Sigmoid colon (tissue), 7 donors: Measurements from ENCODE around the gene PRPF38A. TPM values are rescaled to one million over a fixed set of nuclear protein-coding genes. Genes with fewer than 3 reads are reported as not detected.
"Not testable (repeated sequence)": the region's sequence is repeated elsewhere in the genome, so short reads cannot be mapped to it uniquely, and the experiment has no call there.

ENCODE experiments used
- DNase-seq: peaks from one replicate; pipeline ENCODE4 v3.0.0-alpha.2; 2019
- H3K27ac ChIP-seq, 4 donors: fragments of 200-600 bp; sonication (generic); one replicate each; pipeline ENCODE4 v1.5.1; 2016 to 2019; ENCODE audit warnings: mild to moderate bottlenecking in 1 of 4
- H3K27me3 ChIP-seq, 3 donors: fragments of 200-600 bp; sonication (generic); one replicate each; pipeline ENCODE4 v1.5.1; 2019; ENCODE audit warnings: mild to moderate bottlenecking in 1 of 3
- H3K36me3 ChIP-seq, 4 donors: fragments of 200-600 bp; sonication (generic); one replicate each; pipeline ENCODE4 v1.5.1; 2016 to 2019
- H3K4me1 ChIP-seq, 4 donors: fragments of 200-600 bp; sonication (generic); one replicate each; pipeline ENCODE4 v1.5.1; 2017 to 2019
- H3K4me3 ChIP-seq, 4 donors: fragments of 200-600 bp; sonication (generic); one replicate each; pipeline ENCODE4 v1.5.1; 2017 to 2019; ENCODE audit warnings: mild to moderate bottlenecking in 2 of 4, moderate library complexity in 1 of 4
- H3K9me3 ChIP-seq, 4 donors: fragments of 200-600 bp in 3 of 4; sonication (generic) in 3 of 4; one replicate each; pipeline versions ENCODE4 v1.5.1 to v1.6.1; 2013 to 2019
- EP300 ChIP-seq, 4 donors: sonication (generic); formaldehyde crosslinking; IDR thresholded peaks; one replicate each; pipeline ENCODE4 v1.6.1; 2017; ENCODE audit warnings: antibody characterized with exemption in 4 of 4
- POLR2A ChIP-seq, 2 donors: fragments of 450-650 bp; IDR thresholded peaks; one replicate each; pipeline ENCODE4 v1.6.1; 2016; ENCODE audit warnings: antibody characterized with exemption in 2 of 2, mild to moderate bottlenecking in 2 of 2, moderate library complexity in 2 of 2
- POLR2AphosphoS5 ChIP-seq, 4 donors: sonication (generic); formaldehyde crosslinking; IDR thresholded peaks; one replicate each; pipeline ENCODE4 v1.6.1; 2017; ENCODE audit warnings: antibody characterized with exemption in 4 of 4
- WGBS, 2 donors: extraction: QIAGEN DNeasy Blood & Tissue Kit; methylation state at CpG; one replicate each; pipeline ENCODE4 v1.1.7; 2013; 5-methylcytosine and 5-hydroxymethylcytosine counted together
- intact Hi-C: fragments of 100-400 bp; cut with DNase I; formaldehyde crosslinking; loops from one replicate; pipeline ENCODE4 v1.15.1; 2023
- polyA plus RNA-seq, 3 donors: library from polyadenylated mRNA; stranded (reverse); fragments of 200-250 nt; gene quantifications; one replicate each; pipeline ENCODE4 v1.2.3, GENCODE V29; 2013
- total RNA-seq, 4 donors: library from RNA; depleted of rRNA; stranded (reverse); fragments of >200 nt; gene quantifications; one replicate each; pipeline ENCODE4 v1.1.0, GENCODE V29; 2016
- TF ChIP-seq, protein P1 (sequence below), 4 experiments: fragments of 450-650 bp in 3 of 4; fragments of 200-600 bp in 1 of 4; IDR thresholded peaks; one replicate each; pipeline ENCODE4 v1.5.1; 2016 to 2019; ENCODE audit warnings: antibody characterized with exemption in 4 of 4, mild to moderate bottlenecking in 3 of 4, moderate library complexity in 2 of 4
- donor health status: healthy with polysubstance abuse.
- donor health status: Bipolar disorder and iron deficiency.
- donor health status: healthy.

PRPF38A gene
- total and polyA plus RNA-seq, 7 donors: 12.4 to 29.8 (median 18.8) TPM

DNA sequence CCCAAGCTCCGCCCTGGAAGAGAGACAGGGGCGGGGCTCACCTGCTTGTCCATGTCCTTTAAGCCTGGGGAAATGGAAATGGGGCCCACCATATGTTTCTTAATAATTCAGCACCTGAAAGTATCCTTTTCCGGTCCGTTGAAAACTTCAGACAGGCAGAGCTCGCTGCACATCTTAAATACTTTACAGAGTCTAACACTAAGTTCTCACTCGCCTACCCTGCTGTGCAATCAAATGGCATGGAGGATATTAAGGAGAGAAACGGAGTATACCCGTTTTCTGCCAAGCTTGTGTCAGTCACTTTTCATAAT, 37.9 kb upstream of the PRPF38A start:
- H3K36me3 ChIP-seq: peaks cover 7 to 15% (median 14%) of the 10 kb centered on the region in 4 donors
- no peaks in the 10 kb centered on the region for H3K27me3 ChIP-seq
- peaks cover 0 to 24% (median 21%) of the 10 kb centered on the region in 4 donors for H3K4me1 ChIP-seq
- 17 to 21% methylated on average over 8 of the region's 8 CpGs for WGBS, 2 donors
- peak overlapping the region; percentile 93 to 96 (median 94) for H3K27ac ChIP-seq
- peak overlapping the region; percentile 80 to 96 (median 95) for H3K4me3 ChIP-seq
- no peaks in the 10 kb centered on the region for H3K9me3 ChIP-seq
- no peak for DNase-seq
- intact Hi-C loops: loop anchor here (5.0 kb wide), 1 partner anchor 224 kb away; the partner anchor contains the start of gene ZFYVE9
- TF ChIP-seq POLR2AphosphoS5 (IDR thresholded peaks at IDR 0.05) (no peak), EP300 (IDR thresholded peaks at IDR 0.05) (no peak), POLR2A (IDR thresholded peaks at IDR 0.05) (no peak)
- TF ChIP-seq, protein P1, sequence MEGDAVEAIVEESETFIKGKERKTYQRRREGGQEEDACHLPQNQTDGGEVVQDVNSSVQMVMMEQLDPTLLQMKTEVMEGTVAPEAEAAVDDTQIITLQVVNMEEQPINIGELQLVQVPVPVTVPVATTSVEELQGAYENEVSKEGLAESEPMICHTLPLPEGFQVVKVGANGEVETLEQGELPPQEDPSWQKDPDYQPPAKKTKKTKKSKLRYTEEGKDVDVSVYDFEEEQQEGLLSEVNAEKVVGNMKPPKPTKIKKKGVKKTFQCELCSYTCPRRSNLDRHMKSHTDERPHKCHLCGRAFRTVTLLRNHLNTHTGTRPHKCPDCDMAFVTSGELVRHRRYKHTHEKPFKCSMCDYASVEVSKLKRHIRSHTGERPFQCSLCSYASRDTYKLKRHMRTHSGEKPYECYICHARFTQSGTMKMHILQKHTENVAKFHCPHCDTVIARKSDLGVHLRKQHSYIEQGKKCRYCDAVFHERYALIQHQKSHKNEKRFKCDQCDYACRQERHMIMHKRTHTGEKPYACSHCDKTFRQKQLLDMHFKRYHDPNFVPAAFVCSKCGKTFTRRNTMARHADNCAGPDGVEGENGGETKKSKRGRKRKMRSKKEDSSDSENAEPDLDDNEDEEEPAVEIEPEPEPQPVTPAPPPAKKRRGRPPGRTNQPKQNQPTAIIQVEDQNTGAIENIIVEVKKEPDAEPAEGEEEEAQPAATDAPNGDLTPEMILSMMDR (IDR thresholded peaks at IDR 0.05): no peak

DNA sequence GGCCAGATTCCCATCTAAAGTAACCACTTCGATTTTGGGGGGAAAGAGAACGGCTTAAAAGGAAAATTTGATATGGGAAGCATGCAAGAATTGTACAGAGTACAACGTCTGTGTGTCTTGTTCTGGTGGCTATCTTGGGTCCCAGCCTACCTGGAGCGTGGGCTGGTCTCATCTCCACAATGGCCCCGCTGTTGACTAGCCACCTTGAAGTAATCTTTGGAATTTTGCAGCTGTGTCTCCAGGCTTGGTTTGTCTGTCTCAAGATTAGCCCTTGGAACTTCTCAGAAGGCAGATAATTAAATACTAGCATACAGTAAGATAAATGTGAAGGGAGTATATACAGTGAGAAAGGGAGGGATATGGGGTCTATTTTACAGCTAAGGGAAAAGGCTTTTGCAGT, 37.1 kb upstream of the PRPF38A start:
- no peaks in the 10 kb centered on the region for H3K9me3 ChIP-seq
- no peak for DNase-seq
- intact Hi-C loops: loop anchor here (1.0 to 5.0 kb wide), 2 partner anchors 37 to 225 kb away; partner anchors contain the start of genes ORC1, PRPF38A and ZFYVE9

DNA sequence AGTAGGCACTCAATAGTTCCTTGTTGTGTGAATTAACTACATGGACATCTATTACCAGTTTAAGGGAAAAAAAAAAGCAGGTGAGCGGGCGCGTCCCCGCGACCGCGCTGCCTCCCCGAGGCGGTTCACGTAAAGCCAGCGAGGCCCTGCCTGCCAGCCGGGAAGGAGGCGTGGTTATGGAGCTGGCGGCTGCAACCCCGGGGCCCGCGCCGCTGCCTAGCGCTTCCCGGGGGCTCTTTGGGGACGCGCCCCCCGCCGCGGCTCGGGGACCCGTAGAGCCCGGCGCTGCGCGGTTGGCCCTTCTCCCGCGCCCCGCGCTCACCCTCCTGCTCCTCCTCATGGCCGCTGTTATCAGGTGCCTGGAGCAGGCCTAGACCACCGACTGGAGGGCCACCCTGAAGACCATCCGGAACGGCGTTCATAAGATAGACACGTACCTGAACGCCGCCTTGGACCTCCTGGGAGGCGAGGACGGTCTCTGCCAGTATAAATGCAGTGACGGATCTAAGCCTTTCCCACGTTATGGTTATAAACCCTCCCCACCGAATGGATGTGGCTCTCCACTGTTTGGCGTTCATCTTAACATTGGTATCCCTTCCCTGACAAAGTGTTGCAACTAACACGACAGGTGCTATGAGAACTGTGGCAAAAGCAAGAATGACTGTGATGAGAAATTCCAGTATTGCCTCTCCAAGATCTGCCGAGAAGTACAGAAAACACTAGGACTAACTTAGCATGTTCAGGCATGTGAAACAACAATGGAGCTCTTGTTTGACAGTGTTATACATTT, 35.8 kb upstream of the PRPF38A start:
- Histone ChIP-seq H3K4me3 (peak overlapping the region; percentile 2 to 46 (median 39)), H3K36me3 (no peaks in the 10 kb centered on the region), H3K27me3 (no peaks in the 10 kb centered on the region), H3K27ac (peak overlapping the region in 1 of 4 donors; percentile 39), H3K9me3 (no peaks in the 10 kb centered on the region), H3K4me1 (peaks cover 0 to 24% (median 21%) of the 10 kb centered on the region in 4 donors)
- intact Hi-C loops: loop anchor here (5.0 kb wide), 1 partner anchor 226 kb away; the partner anchor contains the start of gene ZFYVE9
- no peak for TF ChIP-seq POLR2AphosphoS5 (IDR thresholded peaks at IDR 0.05)
- TF ChIP-seq EP300 (IDR thresholded peaks at IDR 0.05): no peak
- TF ChIP-seq, protein P1 (IDR thresholded peaks at IDR 0.05): no peak
- WGBS, 2 donors: 3 to 8% methylated on average over 51 of the region's 51 CpGs
- DNase-seq: no peak

More for the DNA sequence above, 37.1 kb upstream of the PRPF38A start:
- TF ChIP-seq, protein P1 (IDR thresholded peaks at IDR 0.05): no peak
- TF ChIP-seq EP300 (IDR thresholded peaks at IDR 0.05): no peak
- TF ChIP-seq POLR2AphosphoS5 (IDR thresholded peaks at IDR 0.05): no peak
- TF ChIP-seq POLR2A (IDR thresholded peaks at IDR 0.05): no peak
- Histone ChIP-seq H3K4me3 (no peak overlapping the region), H3K27ac (no peak overlapping the region), H3K27me3 (no peaks in the 10 kb centered on the region), H3K4me1 (peaks cover 0 to 24% (median 21%) of the 10 kb centered on the region in 4 donors), H3K36me3 (peaks cover 3 to 7% (median 6%) of the 10 kb centered on the region in 4 donors)
- 90 to 96% methylated on average over 5 of the region's 5 CpGs for WGBS, 2 donors

DNA sequence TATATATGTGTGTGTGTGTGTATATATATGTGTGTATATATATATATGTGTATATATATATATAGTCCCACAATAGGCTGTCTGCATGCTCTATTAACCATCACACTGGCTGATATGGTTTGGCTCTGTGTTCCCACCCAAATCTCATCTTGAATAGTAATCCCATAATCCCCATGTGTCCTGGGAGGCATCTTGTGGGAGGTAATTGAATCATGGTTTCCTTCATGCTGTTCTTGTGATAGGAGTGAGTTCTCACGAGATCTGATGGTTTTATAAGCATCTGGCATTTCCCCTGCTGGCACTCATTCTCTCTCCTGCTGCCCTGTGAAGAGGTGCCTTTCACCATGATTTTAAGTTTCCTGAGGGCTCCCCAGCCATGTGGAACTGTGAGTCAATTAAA, 34.6 kb upstream of the PRPF38A start:
- H3K27ac ChIP-seq, H3K9me3 ChIP-seq, H3K36me3 ChIP-seq, DNase-seq, H3K4me3 ChIP-seq, H3K27me3 ChIP-seq: not testable (repeated sequence)
- WGBS, 2 donors: 75 to 83% methylated on average over 1 of the region's 1 CpG
- intact Hi-C loops: loop anchor here (5.0 kb wide), 1 partner anchor 228 kb away; the partner anchor contains the start of gene ZFYVE9
- H3K4me1 ChIP-seq: peaks cover 0 to 17% (median 13%) of the 10 kb centered on the region in 4 donors

DNA sequence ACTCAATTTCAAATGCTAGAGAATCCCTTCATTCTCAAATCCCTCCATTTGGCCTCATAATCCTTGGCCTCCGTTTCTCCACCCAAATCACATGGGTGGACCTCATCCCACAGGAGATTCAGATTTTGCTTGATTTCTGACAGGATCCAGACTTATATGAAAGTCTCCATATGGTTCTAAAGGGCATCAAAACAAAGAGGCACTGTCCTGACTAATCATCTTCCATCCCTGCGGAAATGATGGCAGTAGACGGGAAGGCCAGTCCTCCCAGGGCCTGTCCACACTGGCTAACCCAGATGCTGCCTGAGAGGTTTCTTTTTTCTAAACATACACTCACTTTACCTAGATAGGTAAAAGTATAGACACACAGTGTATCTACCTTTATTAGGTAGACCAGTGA, 19.0 kb upstream of the PRPF38A start:
- no peak for TF ChIP-seq POLR2A (IDR thresholded peaks at IDR 0.05)
- TF ChIP-seq, protein P1 (IDR thresholded peaks at IDR 0.05): no peak
- TF ChIP-seq POLR2AphosphoS5 (IDR thresholded peaks at IDR 0.05): no peak
- no peak for TF ChIP-seq EP300 (IDR thresholded peaks at IDR 0.05)
- H3K27ac ChIP-seq: no peak overlapping the region
- WGBS, 2 donors: 95% methylated on average over 3 of the region's 3 CpGs
- H3K9me3 ChIP-seq: no peaks in the 10 kb centered on the region
- H3K4me1 ChIP-seq: no peaks in the 10 kb centered on the region
- H3K4me3 ChIP-seq: no peak overlapping the region
- H3K27me3 ChIP-seq: no peaks in the 10 kb centered on the region
- no peaks in the 10 kb centered on the region for H3K36me3 ChIP-seq
- no peak for DNase-seq
- intact Hi-C loops: no loop called here
